Coronary artery (tissue), 2 donors: Measurements from ENCODE around the gene DDX3X.
"Not testable (repeated sequence)": the region's sequence is repeated elsewhere in the genome, so short reads cannot be mapped to it uniquely, and the experiment has no call there.

Experiments used
- DNase-seq: peaks from one replicate; pipeline ENCODE4 v3.0.0-alpha.2; 2017; ENCODE audit warnings: low spot score
- H3K27ac ChIP-seq, 2 donors: fragments of 200-600 bp; sonication (generic); one replicate each; pipeline ENCODE4 v1.5.1; 2016 to 2019
- H3K4me3 ChIP-seq: fragments of 200-600 bp; sonication (generic); 2 replicates; pipeline ENCODE4 v1.5.1; 2016; ENCODE audit warnings: mild to moderate bottlenecking, moderate library complexity
- CTCF ChIP-seq: fragments of 200-600 bp; sonication (generic); IDR thresholded peaks from one replicate; pipeline ENCODE4 v1.5.1; 2019; ENCODE audit warnings: antibody characterized with exemption

DDX3X gene

GRCh38 chrX:41397219-41397618, 63.3 kb downstream of the DDX3X start:
- H3K27ac ChIP-seq, result no peak overlapping the region

GRCh38 chrX:41397768-41398167, 63.8 kb downstream of the DDX3X start:
- DNase-seq, result no peak
- no peak for TF ChIP-seq CTCF
- no peak overlapping the region for H3K4me3 ChIP-seq
- H3K27ac ChIP-seq, result no peak overlapping the region

More at GRCh38 chrX:41397219-41397618, 63.3 kb downstream of the DDX3X start:
- no peak for TF ChIP-seq CTCF
- DNase-seq, result no peak
- H3K4me3 ChIP-seq, result no peak overlapping the region

GRCh38 chrX:41402556-41402955, 68.6 kb downstream of the DDX3X start:
- not testable (repeated sequence) for H3K4me3 ChIP-seq, DNase-seq, H3K27ac ChIP-seq

- no peak for DNase-seq
- Histone ChIP-seq H3K4me3 (no peak overlapping the region), H3K27ac (no peak overlapping the region)
- TF ChIP-seq CTCF, result no peak
Observed at GRCh38 chrX:41405551-41405950, 71.6 kb downstream of the DDX3X start.

GRCh38 chrX:41406201-41406600, 72.2 kb downstream of the DDX3X start:
- no peak for TF ChIP-seq CTCF
- H3K27ac ChIP-seq, result no peak overlapping the region
- no peak for DNase-seq
- H3K4me3 ChIP-seq, result no peak overlapping the region

GRCh38 chrX:41407816-41408215, 73.9 kb downstream of the DDX3X start:
- no peak overlapping the region for H3K4me3 ChIP-seq
- TF ChIP-seq CTCF, result no peak
- no peak for DNase-seq
- no peak overlapping the region for H3K27ac ChIP-seq

GRCh38 chrX:41408576-41408975, 74.6 kb downstream of the DDX3X start:
- Histone ChIP-seq H3K4me3 (no peak overlapping the region), H3K27ac (no peak overlapping the region)
- TF ChIP-seq CTCF, result no peak
- DNase-seq, result no peak

GRCh38 chrX:41409006-41409405, 75.0 kb downstream of the DDX3X start:
- Histone ChIP-seq H3K27ac (no peak overlapping the region), H3K4me3 (no peak overlapping the region)
- no peak for DNase-seq
- no peak for TF ChIP-seq CTCF

- not testable (repeated sequence) for DNase-seq, H3K27ac ChIP-seq, H3K4me3 ChIP-seq
Observed at GRCh38 chrX:41411222-41411621, 77.3 kb downstream of the DDX3X start.
